Stimulated activated CD8-positive, alpha-beta memory T cell treated with anti-CD3 and anti-CD28 coated beads, Interleukin-2, amount 100 ng/mL, for 48 hours (primary cell): ENCODE results near the gene PAPOLA.

Source experiments
- DNase-seq, 2 donors: peaks; one replicate each; pipeline ENCODE4 v3.0.0-alpha.2; 2020; ENCODE audit warnings: low read depth in 2 of 2

PAPOLA gene

DNA sequence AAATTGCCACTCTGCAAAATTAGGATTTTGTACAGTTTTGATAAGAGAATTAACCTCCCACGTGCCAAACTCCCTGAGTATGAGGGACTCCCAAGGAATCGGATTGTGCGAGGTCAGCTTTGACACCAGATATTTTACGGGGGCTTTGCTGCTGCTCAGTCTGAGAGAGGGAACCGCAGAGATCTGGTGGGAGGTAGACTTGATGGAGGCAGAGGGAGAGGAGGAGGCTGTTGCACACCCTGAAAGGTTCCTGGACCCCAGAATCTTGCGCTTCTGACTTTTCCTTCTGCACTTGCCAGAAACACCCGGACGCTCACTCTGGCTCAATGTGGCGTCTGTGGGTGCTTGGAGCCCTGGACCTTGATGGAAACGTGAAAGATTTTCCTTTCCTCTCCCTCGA is 83.9 kb downstream of the PAPOLA start:
- DNase-seq: no peak

DNA sequence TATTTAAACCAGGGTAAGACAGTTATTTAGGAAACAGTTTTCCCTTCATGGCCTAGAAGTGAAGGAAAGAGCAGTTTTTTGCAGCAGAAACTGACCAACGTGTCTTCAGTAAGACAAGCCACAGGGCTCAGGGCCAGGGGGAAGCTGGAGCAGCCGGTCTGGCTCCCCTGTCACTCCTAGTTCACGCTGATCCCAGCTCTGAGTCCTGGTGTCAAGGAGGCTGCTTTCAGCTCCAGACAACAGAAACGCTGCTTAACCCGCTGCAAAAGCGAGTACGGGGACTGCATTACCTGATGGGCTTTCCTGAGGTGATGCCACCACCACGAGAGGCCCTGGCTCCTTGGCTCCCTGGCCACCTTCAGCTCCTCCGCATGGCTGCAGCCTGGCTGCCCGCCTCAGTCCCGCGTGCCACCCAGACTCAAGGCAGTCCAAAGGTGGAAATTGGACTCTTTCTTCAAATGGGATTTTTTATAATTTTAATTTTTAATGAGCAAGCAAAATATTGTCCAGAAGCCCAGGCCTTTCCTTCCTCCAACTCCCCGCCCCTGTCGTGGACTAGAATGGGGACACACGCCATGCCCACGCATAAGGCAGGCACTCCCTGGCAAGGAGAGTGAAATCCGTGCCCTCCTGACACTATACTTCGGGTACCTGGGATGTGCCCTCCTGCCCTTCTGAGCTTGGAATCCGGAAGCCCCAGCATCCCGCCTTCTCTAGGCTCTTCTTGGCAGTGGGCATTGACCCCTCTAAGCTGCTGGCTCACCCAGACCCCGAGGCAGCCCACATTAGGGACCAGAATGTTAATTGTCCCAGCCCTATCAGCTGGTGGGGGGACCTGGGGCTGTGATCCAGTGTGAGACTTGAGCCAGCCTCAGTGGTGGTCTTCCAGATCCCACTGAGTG is 85.0 kb downstream of the PAPOLA start:
- no peak for DNase-seq

DNA sequence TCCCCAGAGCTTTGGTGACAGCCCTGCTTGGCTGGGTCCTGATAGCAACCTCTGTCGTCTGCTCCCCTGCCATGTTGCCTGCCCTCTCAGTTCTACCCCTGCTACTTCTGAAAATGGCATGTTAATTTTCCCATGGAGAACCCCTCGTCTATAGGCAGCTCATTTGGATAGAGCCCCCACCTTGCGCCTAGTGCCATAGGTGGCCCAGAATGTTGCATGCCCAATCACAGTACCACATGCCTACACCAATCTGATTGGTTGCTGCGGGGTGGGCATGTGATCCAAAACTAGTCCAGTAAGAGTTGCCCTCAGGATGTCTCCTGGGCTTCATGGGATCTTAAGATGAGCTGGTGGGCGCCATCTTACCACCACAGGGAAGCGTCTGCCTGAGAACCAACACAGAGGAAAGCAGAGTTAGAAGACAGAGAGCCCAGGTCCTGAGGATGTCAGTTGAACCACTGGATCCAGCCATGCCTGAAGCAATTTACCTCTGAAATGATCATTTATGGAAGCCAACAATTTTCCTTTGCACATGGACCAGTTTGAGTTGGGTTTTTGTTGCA is 85.7 kb downstream of the PAPOLA start:
- DNase-seq: no peak

DNA sequence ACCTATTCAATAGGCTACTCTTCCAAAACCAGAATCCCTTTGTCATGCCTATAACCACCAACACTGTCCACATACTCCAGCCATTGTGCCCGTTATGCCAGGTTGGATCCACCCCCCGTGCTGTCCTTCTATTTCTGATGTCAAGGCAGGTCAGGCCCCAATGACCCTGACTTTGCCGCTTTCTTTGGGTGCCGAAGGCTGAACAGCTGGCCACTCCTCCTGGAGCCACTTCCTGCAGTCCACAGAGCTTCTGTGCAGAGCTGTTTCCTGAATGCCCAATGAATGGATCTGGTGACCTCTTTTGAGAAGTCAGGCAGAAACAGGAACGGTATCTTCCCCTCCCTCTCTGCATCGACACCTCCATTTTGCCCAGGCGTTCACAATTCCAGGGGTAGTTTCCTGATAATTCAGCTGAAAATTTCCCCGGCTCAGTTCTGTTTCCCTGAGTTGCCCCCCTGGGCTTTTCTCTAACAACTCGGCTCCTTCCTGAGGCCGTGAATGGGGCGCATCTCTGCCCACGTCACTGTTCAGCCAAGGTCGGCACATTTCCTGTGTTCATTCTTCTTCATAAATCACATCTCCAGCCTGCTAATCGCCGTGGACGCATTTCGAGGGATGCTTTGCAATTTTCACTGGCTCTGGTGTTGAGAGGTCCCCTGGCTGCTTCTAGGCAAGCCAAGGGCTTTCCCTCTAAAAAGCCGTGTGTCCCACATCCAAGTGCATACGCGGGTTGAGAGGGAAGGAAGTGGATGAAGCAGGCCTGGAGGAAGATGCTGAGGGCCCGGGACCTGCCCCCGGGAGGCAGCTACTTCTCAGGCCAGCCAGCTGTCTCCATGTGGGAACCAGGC is 86.5 kb downstream of the PAPOLA start:
- no peak for DNase-seq

DNA sequence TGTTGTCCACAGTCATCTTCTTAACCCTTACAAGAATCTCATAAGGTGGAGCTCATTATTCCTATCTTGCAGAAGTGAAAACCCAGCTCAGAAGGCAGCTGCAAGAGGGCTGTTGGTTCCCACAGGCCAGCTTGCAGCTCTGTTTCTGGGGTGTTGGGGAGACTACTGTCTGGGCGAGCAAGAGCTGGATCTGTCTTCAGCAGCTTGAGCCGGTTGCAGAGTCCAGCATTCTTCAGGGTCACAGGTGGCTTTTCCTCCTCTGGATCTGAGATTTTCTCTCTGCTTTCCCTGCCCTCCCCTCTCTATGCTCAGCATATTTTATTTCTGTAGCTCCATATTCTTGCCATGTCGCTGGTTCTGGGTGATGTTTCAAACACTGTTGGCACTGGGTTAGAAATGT is 87.4 kb downstream of the PAPOLA start:
- no peak for DNase-seq

DNA sequence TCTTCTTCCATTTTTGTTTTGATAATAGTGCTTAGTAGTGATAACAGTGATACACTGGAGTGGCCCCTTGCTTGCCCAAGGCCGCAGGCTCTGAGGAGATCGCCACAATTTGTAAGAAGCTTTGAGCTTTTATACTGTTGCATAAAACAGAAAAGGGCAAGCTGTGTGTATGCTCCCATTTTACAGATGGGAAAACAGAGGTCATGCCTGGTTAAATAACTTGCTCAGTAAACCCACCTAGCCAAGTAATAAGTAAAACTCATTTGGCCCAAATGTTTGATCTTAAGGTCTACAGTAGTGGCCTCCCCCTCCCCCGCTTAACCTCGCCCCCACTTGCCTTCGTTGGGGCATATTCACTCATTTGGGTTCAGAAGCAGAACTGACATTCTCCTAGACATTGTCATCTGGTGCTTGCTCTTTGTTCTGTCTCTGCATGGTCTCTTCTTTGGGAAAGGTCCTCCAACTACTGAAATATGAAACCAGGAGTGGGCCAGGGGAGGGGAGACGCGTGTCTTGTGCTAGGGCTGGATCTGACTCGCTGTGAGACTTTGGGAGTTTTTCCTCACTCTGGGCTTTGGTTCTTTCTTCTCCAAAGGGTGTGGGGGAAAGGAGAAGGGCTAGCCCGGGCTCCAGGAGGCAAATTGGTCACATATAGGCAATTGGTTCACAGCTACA is 88.1 kb downstream of the PAPOLA start:
- DNase-seq: no peak

DNA sequence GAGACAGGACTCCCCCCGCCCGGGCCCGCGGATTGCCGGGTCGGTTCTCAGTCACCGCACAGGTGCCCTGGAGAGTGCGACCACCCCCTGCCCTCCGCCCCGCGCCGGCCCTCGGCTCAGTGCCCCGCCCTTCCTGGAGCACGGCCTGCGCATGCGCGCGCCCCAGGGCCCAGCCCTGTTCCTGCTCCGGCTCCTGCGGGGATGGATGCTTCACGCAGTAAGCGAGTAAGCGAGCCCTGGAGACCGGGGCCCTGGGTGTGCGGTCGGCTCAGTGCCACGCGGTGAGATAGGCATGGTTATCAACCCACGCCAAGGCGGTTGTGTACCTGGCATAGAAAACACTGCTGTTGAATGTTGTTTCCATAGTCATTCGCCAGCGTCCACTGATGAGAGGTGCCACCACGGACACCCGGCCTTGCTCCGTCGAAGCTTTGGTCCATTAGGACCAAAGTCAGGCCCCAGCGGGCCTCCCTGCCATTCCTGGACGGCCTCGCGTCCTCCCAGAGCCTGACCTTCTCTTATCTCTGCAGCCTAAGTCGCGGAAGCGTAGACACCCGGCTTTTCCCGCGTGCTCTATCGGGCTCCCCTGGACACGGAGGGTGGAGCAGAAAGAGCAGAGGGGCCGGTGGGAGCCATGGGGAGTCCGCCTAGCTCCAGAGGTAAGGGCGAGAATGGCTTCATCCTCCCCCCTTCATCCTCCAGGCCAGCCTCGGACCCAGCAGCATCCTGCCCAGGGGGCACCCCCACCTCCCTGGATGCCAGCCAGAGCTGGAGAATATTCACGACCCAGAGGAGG is 90.6 kb downstream of the PAPOLA start:
- peak; percentile 46 to 47 for DNase-seq

DNA sequence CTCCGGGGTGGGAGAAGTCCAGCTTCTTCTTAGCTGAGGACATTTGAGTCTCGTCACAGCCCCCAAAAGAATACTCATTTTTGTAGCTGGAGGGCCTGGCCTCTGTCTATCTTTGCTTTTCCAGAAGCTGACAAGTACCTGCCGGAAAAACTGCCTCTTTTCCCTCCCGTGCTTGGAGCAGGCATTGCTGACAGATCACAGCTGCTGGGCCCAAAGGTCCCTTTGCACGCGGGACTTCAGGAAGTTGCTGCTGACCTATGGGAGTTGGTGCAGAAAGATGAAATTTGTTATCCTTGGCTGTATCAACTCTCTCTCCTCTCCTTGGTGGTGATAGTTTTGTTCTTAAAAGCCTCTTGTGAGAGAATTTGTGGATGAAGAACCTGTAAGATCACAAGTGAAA is 92.8 kb downstream of the PAPOLA start:
- no peak for DNase-seq

DNA sequence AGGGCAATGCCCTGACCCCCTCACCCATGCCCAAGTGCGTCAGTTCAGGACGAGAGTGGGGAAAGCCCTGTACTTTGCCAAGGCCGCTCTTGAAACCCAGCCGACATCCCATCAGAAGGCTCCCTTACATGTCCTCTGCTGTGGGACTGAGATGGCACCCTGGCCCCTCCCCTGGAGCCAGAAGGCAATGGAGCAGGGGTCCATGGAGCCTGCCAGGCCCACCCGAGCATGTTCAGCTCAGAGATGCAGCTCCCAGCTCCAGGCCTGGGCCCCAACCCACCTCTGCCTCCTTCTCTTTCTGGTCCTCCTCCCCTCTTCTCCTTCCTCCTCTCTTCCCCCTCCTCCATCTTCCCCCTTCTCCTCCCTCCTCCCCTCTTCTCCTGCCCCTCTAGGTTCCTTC is 95.5 kb downstream of the PAPOLA start:
- DNase-seq: no peak

DNA sequence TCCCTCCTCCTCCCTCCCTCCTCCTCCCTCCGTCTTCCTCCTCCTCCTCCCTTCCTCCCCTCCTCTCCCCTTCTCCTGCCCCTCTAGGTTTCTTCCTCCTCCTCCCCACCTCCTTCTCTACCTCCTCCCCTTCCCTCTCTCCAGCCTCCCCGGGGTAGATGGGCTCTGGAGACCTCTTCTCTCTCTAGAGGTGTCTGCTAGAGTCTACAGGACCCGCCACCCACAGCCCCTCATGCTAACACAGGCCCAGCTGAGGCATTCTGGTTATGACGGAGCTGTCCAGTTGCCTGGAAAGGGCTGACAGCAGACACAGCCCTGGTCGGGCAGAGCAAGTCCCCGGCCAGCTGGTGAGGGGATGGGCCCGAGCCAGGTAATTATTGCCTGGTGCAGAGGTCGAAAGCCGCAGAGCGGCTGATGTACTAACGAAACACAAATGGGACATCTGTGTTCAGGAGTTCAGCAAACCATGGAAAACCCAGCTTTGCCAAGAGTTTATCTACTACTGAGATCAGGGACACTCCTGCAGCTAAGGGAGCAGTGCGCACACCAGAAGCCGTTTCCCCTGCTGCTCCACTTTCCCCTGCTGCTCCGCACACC is 96.2 kb downstream of the PAPOLA start:
- DNase-seq: no peak

DNA sequence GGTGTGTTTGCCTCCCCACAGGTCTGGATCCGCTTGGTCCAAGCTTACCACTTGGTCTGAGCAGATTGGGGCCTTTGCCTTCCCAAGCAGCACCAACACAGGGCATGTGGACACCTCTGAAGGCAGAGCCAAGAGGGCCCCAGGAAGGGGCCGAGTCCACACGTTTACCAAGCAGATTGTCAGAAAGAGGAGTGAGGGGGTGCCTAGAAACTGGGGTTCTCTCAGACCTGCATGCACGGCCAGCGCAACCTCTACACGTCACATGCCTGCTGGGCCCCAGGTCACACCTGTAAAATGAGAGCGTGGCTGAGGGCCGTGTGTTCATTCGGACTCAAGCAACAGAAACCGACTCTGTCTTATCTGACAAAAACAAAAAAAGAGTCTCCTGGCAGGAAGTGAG is 96.9 kb downstream of the PAPOLA start:
- DNase-seq: no peak

DNA sequence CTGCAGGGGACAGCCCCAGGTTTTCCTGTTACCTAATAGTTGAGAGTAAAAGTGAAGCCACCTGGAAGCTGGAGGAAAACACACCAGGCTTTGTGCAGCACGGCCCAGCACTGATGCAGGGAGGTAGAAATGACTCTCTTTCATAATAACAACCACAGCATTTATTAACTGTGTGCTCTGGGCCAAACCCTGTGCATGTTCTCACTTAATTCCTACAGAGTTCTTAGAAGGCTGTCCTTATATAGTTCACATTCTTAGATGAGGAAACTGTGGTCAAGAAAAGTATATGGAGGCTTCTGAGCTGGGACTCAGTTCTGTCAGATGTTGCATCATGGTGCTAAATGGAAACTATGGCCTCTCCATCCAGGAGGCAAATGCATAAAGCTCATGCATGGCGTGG is 100.0 kb downstream of the PAPOLA start:
- DNase-seq: no peak

DNA sequence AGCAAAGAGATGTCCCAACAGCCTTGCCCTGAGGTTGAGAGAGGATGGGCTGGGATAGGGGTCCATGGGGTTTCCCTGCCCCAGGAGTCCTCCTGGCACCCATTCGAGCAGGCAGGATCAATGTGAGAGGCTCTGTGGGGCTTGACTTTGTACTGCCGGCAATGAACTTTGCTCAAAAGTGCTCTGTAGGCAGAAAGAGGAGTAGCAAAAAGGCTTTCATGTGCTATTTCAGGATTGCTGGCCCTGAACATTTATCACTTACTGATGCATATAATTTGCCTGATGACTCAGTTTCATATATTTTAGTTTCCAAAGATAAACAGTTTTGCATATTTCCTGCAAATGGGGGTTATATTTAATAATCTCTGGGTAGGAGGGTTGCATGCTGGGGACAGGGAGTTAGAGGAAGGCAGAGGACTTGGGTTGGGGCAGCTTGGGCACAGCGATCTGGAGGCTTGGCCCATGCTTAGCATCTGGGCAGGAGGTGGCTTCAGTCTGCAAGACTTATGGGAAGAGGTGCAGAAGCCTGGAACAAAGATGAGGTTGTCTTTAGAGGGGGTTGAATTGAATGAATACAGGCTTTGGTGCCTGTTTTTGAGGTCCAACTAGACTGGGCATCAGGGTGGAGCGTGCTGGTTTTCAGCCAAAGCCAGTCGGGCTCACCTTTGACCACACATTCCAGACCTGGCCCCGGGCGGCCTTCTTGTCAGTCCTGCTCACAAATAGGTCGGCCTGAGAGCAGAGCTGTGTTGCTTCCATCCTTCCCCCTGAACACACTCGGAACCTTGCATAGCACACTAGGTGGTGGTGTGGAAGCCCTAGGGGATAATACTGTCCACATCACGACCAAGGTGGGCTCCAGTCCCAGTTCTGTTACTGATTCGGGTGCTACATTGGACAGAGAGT is 101.4 kb downstream of the PAPOLA start:
- DNase-seq: no peak

DNA sequence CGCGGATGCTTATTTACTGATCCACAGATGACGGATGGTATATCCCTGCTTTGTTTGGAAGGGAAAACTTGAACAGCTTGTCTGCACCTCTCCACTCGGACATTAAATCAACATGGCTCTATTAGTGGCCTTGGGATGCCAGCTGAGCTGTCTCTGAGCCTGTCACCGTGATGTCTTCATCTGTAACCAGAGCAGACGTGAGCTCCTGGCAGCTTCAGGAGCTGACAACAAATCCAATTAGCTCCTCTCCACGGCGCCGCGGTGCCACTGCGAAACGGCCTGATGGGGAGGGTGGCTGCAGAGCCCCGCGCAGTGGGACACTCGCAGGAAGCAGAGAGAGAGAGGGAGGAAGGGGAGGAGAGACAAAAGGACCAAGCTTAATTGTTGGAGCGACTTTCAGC is 112.3 kb downstream of the PAPOLA start:
- DNase-seq: no peak

DNA sequence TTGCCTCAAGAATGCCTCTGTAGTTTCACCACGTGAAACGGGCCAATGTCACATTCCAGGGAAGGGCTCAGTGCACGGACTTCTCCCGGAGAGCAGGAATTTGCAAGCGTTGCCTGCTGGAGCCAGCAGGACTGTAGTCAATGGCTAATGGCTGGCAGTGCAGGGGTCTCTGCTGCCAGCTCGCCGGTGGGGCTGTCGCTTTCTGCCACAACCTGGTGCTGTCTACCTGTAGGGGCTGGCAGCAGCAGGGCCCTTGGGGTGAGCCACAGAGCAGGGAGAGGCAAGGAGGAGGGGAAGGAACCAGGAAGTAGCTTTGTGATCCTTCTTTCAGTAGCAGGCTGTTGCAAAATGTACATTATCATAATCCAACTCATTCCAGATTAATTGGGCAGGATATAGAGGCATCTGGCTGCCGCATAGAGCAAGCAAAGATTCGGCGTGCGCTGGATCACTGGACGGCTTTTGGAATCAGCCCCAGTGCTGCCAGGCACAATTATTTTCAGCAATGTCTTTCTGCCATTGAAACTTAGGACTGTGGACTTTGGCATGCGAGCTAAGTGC is 114.1 kb downstream of the PAPOLA start:
- no peak for DNase-seq
